K562 (cell line): ENCODE results near the gene WDR70. TPM values are rescaled to one million over a fixed set of nuclear protein-coding genes. Genes with fewer than 3 reads are reported as not detected.
A peak's percentile ranks its signal among the peaks of the same experiment; 100 is the strongest.

ENCODE experiments used
- ATAC-seq: fragments of 200-7000 bp; cut with Tn5 transposase; 3 replicates; pipeline ENCODE4 v1.9.1; 2020; ENCODE audit warnings: moderate library complexity
- BruUV-seq: library from RNA; stranded (reverse); fragments of 400-500 nt; replicated peaks from 2 replicates; lab custom pipeline; 2021; lab: Mats Ljungman, UMichigan
- CTCF ChIA-PET: fragments of 300-600 bp; formaldehyde crosslinking; extraction: SDS; loops from one replicate; lab custom pipeline; 2021; ENCODE audit warnings: low intra/inter-chr PET ratio; lab: Yijun Ruan, JAX
- POLR2A ChIA-PET: fragments of 300-600, 350-650 bp; sonication (Branson Sonifier 250); formaldehyde crosslinking; extraction: SDS; loops from one replicate; lab custom pipeline; 2021; ENCODE audit warnings: antibody characterized with exemption, inconsistent platforms; lab: Yijun Ruan, JAX
- DNase-seq, 4 experiments: peaks; one replicate each; pipeline versions ENCODE4 v3.0.0 to v3.0.0-alpha.2; 2011 to 2018; ENCODE audit warnings: low spot score in 3 of 4, mixed read lengths in 3 of 4; ENCODE audit errors: extremely low read depth in 1 of 4
- FAIRE-seq: peaks from 2 replicates; lab custom pipeline; 2011; peaks lifted over from hg19 to GRCh38; lab: Jason Lieb, UNC
- H2AFZ ChIP-seq: 2 replicates; pipeline ENCODE4 v1.6.0; 2011; ENCODE audit warnings: low read depth, low read length, control low read depth, inconsistent platforms
- H3K27ac ChIP-seq: fragments of 200-600 bp; 3 replicates; pipeline ENCODE4 v1.8.0; 2011; ENCODE audit warnings: low read depth, mild to moderate bottlenecking, control low read depth, inconsistent platforms, low read length, moderate library complexity, mixed read lengths; ENCODE audit errors: extremely low read depth
- H3K27me3 ChIP-seq, 2 experiments: fragments of 300-600 bp in 1 of 2; 2 replicates in 1 of 2; 3 replicates in 1 of 2; pipeline versions ENCODE4 v1.6.0 to v1.8.0; 2011; ENCODE audit warnings: inconsistent platforms in 2 of 2, low read length in 2 of 2, mild to moderate bottlenecking in 1 of 2, mixed read lengths in 1 of 2, moderate library complexity in 1 of 2; ENCODE audit not compliant: control insufficient read depth in 2 of 2, insufficient read depth in 2 of 2
- H3K36me3 ChIP-seq: fragments of 300-600 bp; 3 replicates; pipeline ENCODE4 v1.8.0; 2011; ENCODE audit warnings: mild to moderate bottlenecking, low read length, inconsistent platforms; ENCODE audit not compliant: control insufficient read depth, insufficient read depth
- H3K4me1 ChIP-seq, 2 experiments: fragments of 200-600 bp in 1 of 2; replicated peaks in 1 of 2; 2 replicates in 1 of 2; 3 replicates in 1 of 2; pipeline versions ENCODE4 v1.5.1 to v1.8.0; 2011; ENCODE audit warnings: inconsistent platforms in 2 of 2, low read length in 2 of 2, mild to moderate bottlenecking in 1 of 2, mixed read lengths in 1 of 2, moderate library complexity in 1 of 2; ENCODE audit not compliant: control insufficient read depth in 2 of 2, insufficient read depth in 2 of 2
- H3K4me2 ChIP-seq: 2 replicates; pipeline ENCODE4 v1.6.1; 2011; ENCODE audit warnings: low read length, control low read depth, inconsistent platforms, mixed read lengths; ENCODE audit not compliant: insufficient read depth
- H3K4me3 ChIP-seq: fragments of 200-600 bp; sonication (generic), shearing (Covaris generic); 2 replicates; pipeline ENCODE4 v1.5.1; 2016; ENCODE audit warnings: control low read depth, inconsistent platforms
- H3K79me2 ChIP-seq: fragments of 200-600 bp; 3 replicates; pipeline ENCODE4 v1.8.0; 2011; ENCODE audit warnings: low read length, inconsistent platforms; ENCODE audit not compliant: control insufficient read depth, insufficient read depth
- H3K9ac ChIP-seq, 2 experiments: 2 replicates each; pipeline versions ENCODE4 v1.6.0 to v1.6.1; 2011; ENCODE audit warnings: low read depth in 2 of 2, low read length in 2 of 2, control low read depth in 1 of 2, inconsistent platforms in 1 of 2, mild to moderate bottlenecking in 1 of 2, mixed read lengths in 1 of 2; ENCODE audit not compliant: insufficient read depth in 1 of 2
- H3K9me1 ChIP-seq: one replicate; pipeline ENCODE4 v1.6.0; 2011; ENCODE audit warnings: inconsistent platforms, mild to moderate bottlenecking, low read length, moderate library complexity; ENCODE audit not compliant: control insufficient read depth, insufficient read depth
- H3K9me3 ChIP-seq: replicated peaks from 2 replicates; pipeline ENCODE4 v1.5.1; 2011; ENCODE audit warnings: low read depth, low read length, inconsistent platforms; ENCODE audit not compliant: control insufficient read depth, insufficient read depth
- H4K20me1 ChIP-seq: replicated peaks from 2 replicates; pipeline ENCODE4 v1.6.1; 2011; ENCODE audit warnings: low read length, inconsistent platforms, mixed read lengths; ENCODE audit not compliant: control insufficient read depth, insufficient read depth
- BACH1 ChIP-seq: fragments of 200-800 bp; sonication (Bioruptor generic); IDR thresholded peaks from 2 replicates; pipeline ENCODE4 v1.6.1; 2016; ENCODE audit warnings: missing genetic modification characterization, missing compliant biosample characterization
- CXXC5 ChIP-seq: fragments of 250-450 bp; sonication (Bioruptor Pico); IDR thresholded peaks from 2 replicates; pipeline ENCODE4 v1.8.0; 2022; ENCODE audit warnings: inconsistent platforms, mild to moderate bottlenecking, moderate library complexity
- FOSL1 ChIP-seq: fragments of 200-800 bp; sonication (Bioruptor generic); conservative IDR thresholded peaks from 2 replicates; pipeline ENCODE4 v1.6.1; 2016; ENCODE audit warnings: missing genetic modification characterization, missing compliant biosample characterization
- HDAC6 ChIP-seq: IDR thresholded peaks from 2 replicates; pipeline ENCODE4 v1.6.1; 2012; ENCODE audit warnings: low read depth, mild to moderate bottlenecking, control low read depth, inconsistent platforms, low read length, moderate library complexity
- JUN ChIP-seq, 2 experiments: sonication (generic) in 1 of 2; formaldehyde crosslinking in 1 of 2; IDR thresholded peaks; 2 replicates each; pipeline versions ENCODE4 v1.6.1 to v1.8.0; 2012 to 2022; ENCODE audit warnings: borderline replicate concordance in 2 of 2, mild to moderate bottlenecking in 2 of 2, improper control_type of control experiment in 1 of 2, low read depth in 1 of 2, low read length in 1 of 2, missing genetic modification reagents in 1 of 2
- KLF10 ChIP-seq: fragments of 250-450 bp; sonication (Bioruptor Pico); IDR thresholded peaks from 2 replicates; pipeline ENCODE4 v1.6.1; 2021; ENCODE audit warnings: matching md5 sums
- MECOM ChIP-seq: fragments of 250-450 bp; sonication (Bioruptor Pico); IDR thresholded peaks from 2 replicates; pipeline ENCODE4 v1.8.0; 2022; ENCODE audit warnings: inconsistent platforms
- MEF2A ChIP-seq: IDR thresholded peaks from 2 replicates; pipeline ENCODE4 v1.6.1; 2011; ENCODE audit warnings: low read depth, mild to moderate bottlenecking, low read length, moderate library complexity; ENCODE audit not compliant: control insufficient read depth
- NCOA6 ChIP-seq: fragments of 450-650 bp; IDR thresholded peaks from 2 replicates; pipeline ENCODE4 v1.6.1; 2017; ENCODE audit warnings: mild to moderate bottlenecking
- OTX1 ChIP-seq: fragments of 450-650 bp; formaldehyde crosslinking; IDR thresholded peaks from 2 replicates; pipeline ENCODE4 v1.4.0; 2022; ENCODE audit warnings: mild to moderate bottlenecking
- PCBP2 ChIP-seq: fragments of 200-400 bp; formaldehyde crosslinking; IDR thresholded peaks from 2 replicates; pipeline ENCODE4 v1.6.1; 2018; ENCODE audit warnings: low read length, low read depth, mild to moderate bottlenecking, moderate library complexity; ENCODE audit not compliant: poor library complexity, severe bottlenecking
- SMARCA4 ChIP-seq: fragments of 450-650 bp; IDR thresholded peaks from 2 replicates; pipeline ENCODE4 v1.6.1; 2016
- SMARCC2 ChIP-seq: fragments of 450-650 bp; IDR thresholded peaks from 2 replicates; pipeline ENCODE4 v1.6.1; 2017; ENCODE audit warnings: antibody characterized with exemption, moderate library complexity, mild to moderate bottlenecking, low read depth
- ZNF146 ChIP-seq: IDR thresholded peaks from one replicate; pipeline ENCODE4 v1.6.1; 2018; ENCODE audit warnings: missing compliant biosample characterization; ENCODE audit not compliant: unreplicated experiment
- ZNF431 ChIP-seq: sonication (generic); formaldehyde crosslinking; IDR thresholded peaks from 2 replicates; pipeline ENCODE4 v1.8.0; 2022; ENCODE audit warnings: mild to moderate bottlenecking, missing genetic modification reagents
- ZNF57 ChIP-seq: fragments of 450-650 bp; formaldehyde crosslinking; IDR thresholded peaks from 2 replicates; pipeline ENCODE4 v1.4.0; 2020; ENCODE audit warnings: mild to moderate bottlenecking, moderate library complexity
- ZNF583 ChIP-seq: fragments of 250-450 bp; sonication (Bioruptor Pico); IDR thresholded peaks from 2 replicates; pipeline ENCODE4 v1.4.0; 2020
- ZNF589 ChIP-seq: fragments of 200-800 bp; sonication (Bioruptor generic); IDR thresholded peaks from 2 replicates; pipeline ENCODE4 v1.6.1; 2016; ENCODE audit warnings: low read depth, missing genetic modification characterization, missing compliant biosample characterization
- ZNF696 ChIP-seq: fragments of 250-450 bp; sonication (Bioruptor Pico); conservative IDR thresholded peaks from 2 replicates; pipeline ENCODE4 v1.4.0; 2020; ENCODE audit warnings: mild to moderate bottlenecking, moderate library complexity
- ZNF77 ChIP-seq: fragments of 250-450 bp; sonication (Bioruptor Pico); IDR thresholded peaks from 2 replicates; pipeline ENCODE4 v1.5.0; 2020
- WGBS: fragments of 100-300 bp; shearing (Covaris generic); methylation state at CpG from one replicate; pipeline ENCODE4 v1.1.6; 2016; ENCODE audit warnings: low coverage, mixed read lengths; ENCODE audit not compliant: insufficient coverage; ENCODE audit errors: missing lambda C conversion rate; 5-methylcytosine and 5-hydroxymethylcytosine counted together
- in situ Hi-C: fragments of 300-500 bp; cut with MboI; formaldehyde crosslinking; loops from 4 replicates; pipeline ENCODE4 v1.15.0; 2018; ENCODE audit warnings: inconsistent platforms, mixed read lengths
- intact Hi-C: fragments of 100-400 bp; cut with micrococcal nuclease; formaldehyde crosslinking; loops from 2 replicates; pipeline ENCODE4 v1.14.2; 2022
- polyA plus RNA-seq, 8 experiments: library from polyadenylated mRNA; depleted of rRNA in 4 of 8; stranded (reverse) in 5 of 8; unstranded in 3 of 8; fragments of >200 nt; fragmentation: Nextera tagmentation in 2 of 8; fragmentation: Illumina TruSeq in 1 of 8; extraction: Ambion mirVana in 2 of 8; extraction: Trizol in 1 of 8; gene quantifications; 2 replicates each; pipeline versions ENCODE4 v1.2.1 to v1.2.3, GENCODE V29; 2011 to 2014; ENCODE audit warnings: inconsistent platforms in 1 of 8, missing spikeins in 1 of 8
- total RNA-seq, 7 experiments: library from RNA; depleted of rRNA in 6 of 7; stranded (reverse); fragments of >200 nt in 6 of 7; fragmentation: Illumina TruSeq in 2 of 7; extraction: Trizol in 2 of 7; gene quantifications; 2 replicates each; pipeline versions ENCODE4 v1.2.1 to v1.2.3, GENCODE V29; 2011 to 2021; ENCODE audit warnings: low replicate concordance in 1 of 7
- TF ChIP-seq, protein P1 (sequence below): sonication (generic); formaldehyde crosslinking; IDR thresholded peaks from 2 replicates; pipeline ENCODE4 v1.8.0; 2023; ENCODE audit warnings: mild to moderate bottlenecking, missing genetic modification reagents
- TF ChIP-seq, protein P2 (sequence below), 2 experiments: fragments of 450-650 bp in 1 of 2; sonication (generic) in 1 of 2; formaldehyde crosslinking in 1 of 2; IDR thresholded peaks in 1 of 2; conservative IDR thresholded peaks in 1 of 2; 2 replicates each; pipeline versions ENCODE4 v1.6.1 to v1.8.1; 2016 to 2023; ENCODE audit warnings: mild to moderate bottlenecking in 2 of 2, moderate library complexity in 2 of 2, inconsistent platforms in 1 of 2, missing genetic modification reagents in 1 of 2

Gene WDR70
- total and polyA plus RNA-seq, 9 of the 15 experiments (the other 6 are each of a cell fraction or from before 2014, with no cell fraction given): 16.8 to 46.6 (median 38.8) TPM

GRCh38 chr5:37786862-37787519 is 407.9 kb downstream of the WDR70 start:
- Histone ChIP-seq H3K36me3 (no peaks in the 10 kb centered on the region), H3K9me3 (no peaks in the 10 kb centered on the region), H4K20me1 (no peaks in the 10 kb centered on the region), H3K4me1 (no peaks in the 10 kb centered on the region), H3K27me3 (no peaks in the 10 kb centered on the region; a peak in 1 of 5 replicates), H2AFZ (no peak overlapping the region), H3K9me1 (no peaks in the 10 kb centered on the region), H3K4me3 (no peak overlapping the region), H3K9ac (no peak overlapping the region), H3K4me2 (no peak overlapping the region), H3K27ac (no peak overlapping the region), H3K79me2 (no peaks in the 10 kb centered on the region)
- in situ Hi-C loops (no loop called here), intact Hi-C loops (no loop called here)
- no TSS peak for BruUV-seq
- ChIA-PET CTCF (no interaction called here), POLR2A (no interaction called here)
- DNase-seq (no peak), ATAC-seq (no peak), FAIRE-seq (no peak)
- 3% methylated on average over 5 of the region's 5 CpGs for WGBS
- TF ChIP-seq MECOM (no peak), BACH1 (tag) (no peak), ZNF696 (CRISPR knock-in tag) (no peak), JUN (IDR thresholded peaks at IDR 0.05; ENCODE audit: borderline replicate concordance, low read depth, low read length) (no peak), JUN (CRISPR knock-in tag; IDR thresholded peaks at IDR 0.05; ENCODE audit: borderline replicate concordance) (no peak), HDAC6 (no peak), ZNF583 (CRISPR knock-in tag) (no peak), SMARCA4 (no peak), FOSL1 (tag) (peak; percentile 38; the same call in 1 of the 2 replicates), CXXC5 (CRISPR knock-in tag) (no peak), MEF2A (no peak), ZNF77 (CRISPR knock-in tag) (no peak), OTX1 (no peak), ZNF431 (CRISPR knock-in tag) (no peak), NCOA6 (no peak), ZNF589 (CRISPR knock-in tag) (no peak), ZNF57 (CRISPR knock-in tag) (no peak), ZNF146 (CRISPR knock-in tag) (no peak), PCBP2 (no peak), KLF10 (no peak), SMARCC2 (no peak)
- TF ChIP-seq, protein P1, sequence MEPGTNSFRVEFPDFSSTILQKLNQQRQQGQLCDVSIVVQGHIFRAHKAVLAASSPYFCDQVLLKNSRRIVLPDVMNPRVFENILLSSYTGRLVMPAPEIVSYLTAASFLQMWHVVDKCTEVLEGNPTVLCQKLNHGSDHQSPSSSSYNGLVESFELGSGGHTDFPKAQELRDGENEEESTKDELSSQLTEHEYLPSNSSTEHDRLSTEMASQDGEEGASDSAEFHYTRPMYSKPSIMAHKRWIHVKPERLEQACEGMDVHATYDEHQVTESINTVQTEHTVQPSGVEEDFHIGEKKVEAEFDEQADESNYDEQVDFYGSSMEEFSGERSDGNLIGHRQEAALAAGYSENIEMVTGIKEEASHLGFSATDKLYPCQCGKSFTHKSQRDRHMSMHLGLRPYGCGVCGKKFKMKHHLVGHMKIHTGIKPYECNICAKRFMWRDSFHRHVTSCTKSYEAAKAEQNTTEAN (CRISPR knock-in tag): no peak
- TF ChIP-seq, protein P2, sequence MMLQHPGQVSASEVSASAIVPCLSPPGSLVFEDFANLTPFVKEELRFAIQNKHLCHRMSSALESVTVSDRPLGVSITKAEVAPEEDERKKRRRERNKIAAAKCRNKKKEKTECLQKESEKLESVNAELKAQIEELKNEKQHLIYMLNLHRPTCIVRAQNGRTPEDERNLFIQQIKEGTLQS (IDR thresholded peaks at IDR 0.05): peak; percentile 39; the same call in 1 of the 2 replicates
- TF ChIP-seq, protein P2 (CRISPR knock-in tag; conservative IDR thresholded peaks at IDR 0.05): no peak
